ENCODE results near the gene LGALS3BP. TPM values are rescaled to one million over a fixed set of nuclear protein-coding genes. Genes with fewer than 3 reads are reported as not detected.

Gene LGALS3BP
- total and polyA plus RNA-seq, 2 of the 8 experiments (the other 6 are each of a cell fraction or from before 2014, with no cell fraction given) = 56.1 to 61.6 TPM

- peak; percentile 87 to 99 (median 91) for TF ChIP-seq CTCF (IDR thresholded peaks at IDR 0.05; ENCODE audit: control extremely low read depth in 1 of 3, insufficient read depth in 1 of 3, low read depth in 1 of 3, low read length in 3 of 3)
- TF ChIP-seq TCF12 (IDR thresholded peaks at IDR 0.05; ENCODE audit: low read depth, low read length) = 0 out of 2 replicates have a peak, but pooled peaks have one; percentile 13
- TF ChIP-seq MAFK (IDR thresholded peaks at IDR 0.05; ENCODE audit: low read depth, low read length) = no peak
Measured at GRCh38 chr17:78970834-78971755, 8.6 kb downstream of the LGALS3BP start (continued).

All from H1 (cell line).